Activated CD4-positive, alpha-beta T cell treated with anti-CD3 and anti-CD28 coated beads, Interleukin-2, amount 10 ng/mL, durations not matched to agents 7 days and 5 days (primary cell): Measurements from ENCODE around the gene ST6GALNAC3. TPM values are rescaled to one million over a fixed set of nuclear protein-coding genes. Genes with fewer than 3 reads are reported as not detected.

ENCODE experiments used
- CTCF ChIA-PET: fragments of 350-600 bp; sonication (Branson Sonifier 250); formaldehyde crosslinking; loops from one replicate; lab custom pipeline; 2021; ENCODE audit warnings: antibody characterized with exemption; lab: Charles Lee
- POLR2A ChIA-PET: fragments of 350-600 bp; sonication (Branson Sonifier 250); formaldehyde crosslinking; loops from one replicate; lab custom pipeline; 2021; ENCODE audit warnings: antibody characterized with exemption; lab: Charles Lee
- DNase-seq: peaks from one replicate; pipeline ENCODE4 v3.0.0-alpha.2; 2020
- H3K27ac Mint-ChIP-seq: one replicate; pipeline ENCODE4 v1.8.0; 2021; ENCODE audit warnings: mild to moderate bottlenecking, moderate library complexity, mixed read lengths
- H3K27me3 Mint-ChIP-seq: one replicate; pipeline ENCODE4 v1.8.0; 2021; ENCODE audit warnings: mixed read lengths
- H3K36me3 Mint-ChIP-seq: one replicate; pipeline ENCODE4 v1.8.0; 2021; ENCODE audit warnings: low read depth, mixed read lengths
- H3K4me1 Mint-ChIP-seq: one replicate; pipeline ENCODE4 v1.8.0; 2021; ENCODE audit warnings: mixed read lengths
- H3K4me3 Mint-ChIP-seq: one replicate; pipeline ENCODE4 v1.8.0; 2021; ENCODE audit warnings: mild to moderate bottlenecking, moderate library complexity, mixed read lengths
- H3K9me3 Mint-ChIP-seq: one replicate; pipeline ENCODE4 v1.8.0; 2021; ENCODE audit warnings: mixed read lengths
- total RNA-seq, 2 experiments: library from RNA; stranded (reverse); gene quantifications; one replicate each; pipeline ENCODE4 v1.2.3, GENCODE V29; 2021

ST6GALNAC3 gene
- total RNA-seq, 2 experiments from 2014 or later: 0.02 to 0.25 TPM

GRCh38 chr1:76281306-76281705 is 206.8 kb downstream of the ST6GALNAC3 start:
- CTCF ChIA-PET: no interaction called here
- Mint-ChIP-seq H3K27ac (no peak overlapping the region), H3K9me3 (no peaks in the 10 kb centered on the region), H3K27me3 (no peaks in the 10 kb centered on the region), H3K4me1 (peaks cover 20% of the 10 kb centered on the region), H3K4me3 (no peak overlapping the region), H3K36me3 (no peaks in the 10 kb centered on the region)
- POLR2A ChIA-PET: no interaction called here
- no peak for DNase-seq

DNA sequence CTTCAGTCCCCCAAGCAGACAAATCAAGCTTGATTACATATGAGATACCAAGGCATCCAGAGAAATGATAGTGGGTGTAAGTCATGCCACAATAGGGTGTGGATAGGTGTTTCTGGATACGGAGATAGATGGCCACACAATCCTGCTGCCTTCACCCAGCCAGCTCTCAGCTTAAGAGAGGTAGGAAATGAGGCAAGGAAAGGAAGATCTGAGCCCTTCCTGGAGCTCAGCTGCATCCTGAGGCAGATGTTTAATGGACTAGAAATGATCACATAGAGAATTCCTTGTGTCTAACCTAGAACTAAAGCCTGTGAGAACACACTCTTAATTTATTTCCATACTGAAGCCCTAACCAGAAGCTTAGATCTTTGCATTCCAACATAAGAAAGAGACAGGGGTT is 210.3 kb downstream of the ST6GALNAC3 start:
- H3K27me3 Mint-ChIP-seq: no peaks in the 10 kb centered on the region
- CTCF ChIA-PET: no interaction called here

GRCh38 chr1:76285578-76286135 is 211.1 kb downstream of the ST6GALNAC3 start:
- CTCF ChIA-PET: interaction anchor here (0.9 to 1.2 kb wide), 2 partner anchors 18 to 25 kb away, joined by 3 to 5 read pairs; no protein-coding TSS in a partner anchor
- Mint-ChIP-seq H3K4me1 (peaks cover 60% of the 10 kb centered on the region), H3K4me3 (no peak overlapping the region), H3K27ac (peak overlapping the region; percentile 47), H3K36me3 (no peaks in the 10 kb centered on the region), H3K9me3 (no peaks in the 10 kb centered on the region), H3K27me3 (no peaks in the 10 kb centered on the region)
- POLR2A ChIA-PET: no interaction called here
- peak; percentile 25 for DNase-seq

More for the DNA sequence above, 210.3 kb downstream of the ST6GALNAC3 start:
- no peaks in the 10 kb centered on the region for H3K9me3 Mint-ChIP-seq
- no peak overlapping the region for H3K4me3 Mint-ChIP-seq
- DNase-seq: no peak
- H3K27ac Mint-ChIP-seq: peak overlapping the region; percentile 78
- no peaks in the 10 kb centered on the region for H3K36me3 Mint-ChIP-seq
- H3K4me1 Mint-ChIP-seq: peaks cover 52% of the 10 kb centered on the region
- POLR2A ChIA-PET: no interaction called here

- Mint-ChIP-seq H3K27ac (no peak overlapping the region), H3K27me3 (no peaks in the 10 kb centered on the region), H3K36me3 (no peaks in the 10 kb centered on the region), H3K9me3 (peaks cover 3% of the 10 kb centered on the region), H3K4me3 (no peak overlapping the region), H3K4me1 (peaks cover 77% of the 10 kb centered on the region)
- DNase-seq: no peak
- ChIA-PET POLR2A (no interaction called here), CTCF (interaction anchor here (1.2 to 1.6 kb wide), 3 partner anchors 13 to 20 kb away, joined by 5 to 7 read pairs (median 5); no protein-coding TSS in a partner anchor)
Measured at GRCh38 chr1:76287917-76288316, 213.4 kb downstream of the ST6GALNAC3 start.

GRCh38 chr1:76288758-76289483 is 214.4 kb downstream of the ST6GALNAC3 start:
- DNase-seq: no peak
- no peaks in the 10 kb centered on the region for H3K27me3 Mint-ChIP-seq
- CTCF ChIA-PET: interaction anchor here (1.6 kb wide), 1 partner anchor 12 kb away, joined by 5 read pairs; no protein-coding TSS in a partner anchor
- H3K4me1 Mint-ChIP-seq: peaks cover 87% of the 10 kb centered on the region
- H3K9me3 Mint-ChIP-seq: peaks cover 3% of the 10 kb centered on the region
- H3K4me3 Mint-ChIP-seq: no peak overlapping the region
- POLR2A ChIA-PET: no interaction called here
- H3K36me3 Mint-ChIP-seq: no peaks in the 10 kb centered on the region
- peak overlapping the region; percentile 27 for H3K27ac Mint-ChIP-seq

GRCh38 chr1:76289692-76290091 is 215.1 kb downstream of the ST6GALNAC3 start:
- Mint-ChIP-seq H3K9me3 (peaks cover 3% of the 10 kb centered on the region), H3K27me3 (no peaks in the 10 kb centered on the region), H3K4me3 (no peak overlapping the region), H3K4me1 (peaks cover 87% of the 10 kb centered on the region), H3K27ac (peak overlapping the region; percentile 27), H3K36me3 (no peaks in the 10 kb centered on the region)
- DNase-seq: no peak
- CTCF ChIA-PET: interaction anchor here (1.0 kb wide), 2 partner anchors 9 to 17 kb away, joined by 3 read pairs; no protein-coding TSS in a partner anchor
- POLR2A ChIA-PET: no interaction called here

DNA sequence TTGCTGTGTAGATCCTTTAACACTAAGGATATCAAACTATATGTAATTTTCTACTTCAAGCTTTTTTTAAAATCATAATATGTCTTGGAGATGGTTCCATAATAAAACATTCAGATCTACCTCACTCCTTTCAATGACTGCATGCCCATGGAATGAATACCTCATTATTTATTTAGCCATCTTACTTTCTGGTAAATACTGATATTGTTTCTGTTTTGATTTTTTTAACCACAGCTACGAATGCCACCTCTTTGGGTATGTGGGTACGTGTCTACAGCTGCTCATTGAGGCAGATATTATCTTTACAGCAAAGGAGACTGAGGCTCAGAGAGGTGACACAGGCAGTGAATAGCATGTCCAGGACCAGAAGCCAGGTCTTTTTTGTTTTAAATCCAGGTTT is 215.7 kb downstream of the ST6GALNAC3 start:
- DNase-seq: no peak
- no peaks in the 10 kb centered on the region for H3K36me3 Mint-ChIP-seq
- peaks cover 88% of the 10 kb centered on the region for H3K4me1 Mint-ChIP-seq
- H3K27ac Mint-ChIP-seq: no peak overlapping the region
- no peaks in the 10 kb centered on the region for H3K27me3 Mint-ChIP-seq
- POLR2A ChIA-PET: no interaction called here
- H3K9me3 Mint-ChIP-seq: peaks cover 3% of the 10 kb centered on the region
- H3K4me3 Mint-ChIP-seq: no peak overlapping the region
- CTCF ChIA-PET: interaction anchor here (1.0 kb wide), 2 partner anchors 9 to 16 kb away, joined by 3 read pairs; no protein-coding TSS in a partner anchor

DNA sequence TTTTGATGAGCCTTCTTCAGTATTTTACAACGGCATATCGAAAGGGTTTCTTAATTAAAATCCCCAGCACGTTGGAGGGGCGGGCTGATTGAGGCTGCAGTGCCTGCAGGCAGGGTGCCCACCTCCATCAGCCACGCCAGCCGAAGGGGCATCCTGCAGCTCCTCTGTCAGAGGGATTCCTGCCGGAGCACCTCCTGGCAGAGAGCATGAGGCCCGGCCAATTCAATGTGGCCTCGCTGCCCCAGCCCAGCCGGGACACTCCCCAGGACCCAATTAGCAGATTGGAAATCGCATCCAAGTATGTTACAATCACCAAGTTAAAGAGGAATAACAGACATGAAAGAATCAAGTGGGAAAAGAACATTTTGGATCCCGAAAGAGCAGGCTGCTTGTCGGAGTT is 216.6 kb downstream of the ST6GALNAC3 start:
- DNase-seq: no peak
- CTCF ChIA-PET: interaction anchor here (0.6 to 0.8 kb wide), 3 partner anchors 8 to 1633 kb away, joined by 3 to 4 read pairs (median 3); no protein-coding TSS in a partner anchor
- Mint-ChIP-seq H3K27ac (no peak overlapping the region), H3K4me3 (no peak overlapping the region), H3K9me3 (peaks cover 3% of the 10 kb centered on the region), H3K27me3 (no peaks in the 10 kb centered on the region), H3K4me1 (peaks cover 87% of the 10 kb centered on the region), H3K36me3 (no peaks in the 10 kb centered on the region)
- POLR2A ChIA-PET: no interaction called here

- Mint-ChIP-seq H3K4me3 (no peak overlapping the region), H3K27me3 (no peaks in the 10 kb centered on the region), H3K36me3 (no peaks in the 10 kb centered on the region), H3K9me3 (peaks cover 3% of the 10 kb centered on the region), H3K27ac (no peak overlapping the region), H3K4me1 (peaks cover 84% of the 10 kb centered on the region)
- POLR2A ChIA-PET: no interaction called here
- CTCF ChIA-PET: interaction anchor here (0.7 to 0.8 kb wide), 2 partner anchors 9 to 797 kb away, joined by 3 read pairs; no protein-coding TSS in a partner anchor
- DNase-seq: no peak
Measured at GRCh38 chr1:76291737-76292136, 217.2 kb downstream of the ST6GALNAC3 start.

DNA sequence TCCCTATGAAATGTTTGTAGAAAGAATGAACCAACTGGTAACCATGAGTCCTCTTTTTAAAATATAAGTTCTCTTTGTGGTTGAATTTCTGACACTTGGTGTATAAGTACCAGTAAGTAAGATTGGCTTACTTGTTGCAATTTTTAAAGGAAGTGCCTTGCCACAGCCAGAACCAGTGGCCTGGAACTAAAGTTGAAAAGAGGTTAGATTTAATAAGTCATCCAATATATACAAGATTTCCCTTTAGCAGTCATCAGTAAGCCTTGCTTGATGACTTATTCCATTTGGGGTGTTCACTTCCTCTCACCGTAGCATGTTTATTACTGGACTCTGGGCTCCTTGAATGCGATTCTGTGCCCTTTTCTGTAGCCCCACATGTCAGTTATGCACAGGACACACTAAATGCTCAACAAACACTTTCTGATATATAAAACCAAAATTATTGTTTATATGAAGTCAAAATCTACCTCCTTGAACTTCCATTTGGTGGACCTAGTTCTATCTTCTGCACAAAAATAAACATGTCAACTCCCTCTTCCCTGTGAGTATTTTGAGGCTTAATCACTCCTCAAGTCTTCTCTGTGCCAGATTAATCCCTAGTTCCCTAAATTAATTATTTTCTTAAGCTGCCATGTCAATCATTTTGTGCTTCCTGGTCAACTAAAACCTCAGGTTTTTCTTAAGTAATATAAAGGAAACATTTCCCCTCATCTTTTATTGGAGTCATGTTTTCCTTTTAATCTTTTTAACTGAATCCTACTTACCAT is 218.1 kb downstream of the ST6GALNAC3 start:
- ChIA-PET CTCF (no interaction called here), POLR2A (no interaction called here)
- Mint-ChIP-seq H3K27ac (no peak overlapping the region), H3K36me3 (no peaks in the 10 kb centered on the region), H3K4me3 (no peak overlapping the region), H3K9me3 (peaks cover 3% of the 10 kb centered on the region), H3K4me1 (peaks cover 76% of the 10 kb centered on the region), H3K27me3 (no peaks in the 10 kb centered on the region)
- no peak for DNase-seq

DNA sequence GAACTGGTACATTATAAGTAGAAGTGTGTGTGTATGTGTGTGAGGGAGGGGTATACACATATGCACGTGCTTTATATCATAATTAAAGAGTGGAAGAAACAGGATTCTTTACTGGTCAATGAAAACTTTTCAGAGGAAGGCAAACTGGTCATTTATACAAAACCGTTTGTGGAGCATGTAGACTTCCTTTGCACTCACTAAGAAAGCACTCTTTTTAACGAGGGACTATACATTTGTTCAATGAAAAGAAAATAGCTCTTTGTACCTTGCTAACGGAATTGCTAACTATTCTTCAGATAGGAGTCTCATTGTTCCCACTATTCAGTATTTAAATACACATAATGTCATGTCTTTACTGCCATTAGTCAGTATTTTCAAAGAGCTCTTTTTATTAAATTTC is 219.3 kb downstream of the ST6GALNAC3 start:
- no peaks in the 10 kb centered on the region for H3K27me3 Mint-ChIP-seq
- DNase-seq: no peak
- ChIA-PET CTCF (interaction anchor here (1.0 to 1.7 kb wide), 3 partner anchors 20 to 25 kb away, joined by 4 to 8 read pairs (median 4); no protein-coding TSS in a partner anchor), POLR2A (interaction anchor here (0.5 kb wide), 1 partner anchor 32 kb away, joined by 3 read pairs; no protein-coding TSS in a partner anchor)
- no peak overlapping the region for H3K4me3 Mint-ChIP-seq
- H3K27ac Mint-ChIP-seq: peak overlapping the region; percentile 51
- H3K9me3 Mint-ChIP-seq: peaks cover 3% of the 10 kb centered on the region
- peaks cover 69% of the 10 kb centered on the region for H3K4me1 Mint-ChIP-seq
- H3K36me3 Mint-ChIP-seq: no peaks in the 10 kb centered on the region

DNA sequence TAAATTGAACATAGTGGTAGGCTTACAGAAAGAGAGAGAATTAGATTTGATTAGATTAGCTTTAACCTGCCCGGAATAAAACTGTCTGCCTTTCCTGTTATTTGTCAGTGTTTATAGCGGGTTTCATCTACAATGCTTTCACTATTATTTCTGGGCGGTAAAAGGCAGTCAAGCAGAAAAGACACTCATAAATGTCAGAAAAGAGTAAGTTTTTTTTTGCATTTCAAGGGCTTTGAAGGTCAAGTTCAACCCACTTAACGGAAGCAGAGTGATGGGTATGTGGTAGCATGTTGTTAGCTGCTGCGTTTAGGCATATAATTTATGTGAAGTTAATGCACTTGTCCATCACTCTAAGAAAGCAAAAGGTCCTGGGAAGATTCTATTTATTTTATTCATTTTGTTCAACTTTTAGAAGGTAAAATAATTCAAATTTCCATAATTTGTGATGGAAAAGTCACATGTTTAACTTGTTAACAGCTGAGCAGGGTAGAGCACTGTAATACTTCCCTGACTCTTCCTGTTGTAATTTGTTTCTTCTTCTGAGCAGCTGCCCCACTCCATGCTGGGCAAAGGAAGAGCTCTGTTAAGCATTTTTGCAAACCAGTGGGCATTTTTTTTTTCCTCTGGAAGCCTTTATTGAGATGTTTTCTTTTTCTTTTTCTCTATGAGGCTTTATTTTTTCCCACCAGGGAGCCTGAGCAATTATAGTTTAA is 220.1 kb downstream of the ST6GALNAC3 start:
- Mint-ChIP-seq H3K27ac (peak overlapping the region; percentile 84), H3K27me3 (no peaks in the 10 kb centered on the region), H3K9me3 (peaks cover 3% of the 10 kb centered on the region), H3K4me3 (peak overlapping the region; percentile 56), H3K4me1 (peaks cover 65% of the 10 kb centered on the region), H3K36me3 (no peaks in the 10 kb centered on the region)
- ChIA-PET CTCF (interaction anchor here (1.0 to 1.7 kb wide), 3 partner anchors 19 to 26 kb away, joined by 4 to 8 read pairs (median 4); no protein-coding TSS in a partner anchor), POLR2A (no interaction called here)
- DNase-seq: no peak
